AG04450 (cell line): ENCODE data around the gene BTF3. TPM values are rescaled to one million over a fixed set of nuclear protein-coding genes. Genes with fewer than 3 reads are reported as not detected.

Experiments used
- CTCF ChIA-PET: fragments of 300-600, 350-600 bp; formaldehyde crosslinking; extraction: SDS; loops from one replicate; lab custom pipeline; 2022; ENCODE audit warnings: antibody characterized with exemption, inconsistent platforms; lab: Charles Lee
- POLR2A ChIA-PET: fragments of 350-600 bp; formaldehyde crosslinking; extraction: SDS; loops from one replicate; lab custom pipeline; 2021; ENCODE audit warnings: antibody characterized with exemption, inconsistent platforms; lab: Yijun Ruan, JAX
- DNase-seq: peaks from one replicate; pipeline ENCODE4 v3.0.0-alpha.2; 2011; ENCODE audit warnings: low read depth, low spot score
- H3K27ac ChIP-seq: one replicate; pipeline ENCODE4 v1.5.1; 2012; ENCODE audit warnings: low read depth, low read length, control low read depth
- H3K27me3 ChIP-seq: one replicate; pipeline ENCODE4 v1.6.0; 2012; ENCODE audit warnings: low read length; ENCODE audit not compliant: control insufficient read depth, insufficient read depth
- H3K4me3 ChIP-seq: 2 replicates; pipeline ENCODE4 v1.5.1; 2011; ENCODE audit warnings: mild to moderate bottlenecking, low read depth, low read length, control low read depth
- H3K9me3 ChIP-seq: 2 replicates; pipeline ENCODE4 v1.5.1; 2012; ENCODE audit warnings: low read length; ENCODE audit not compliant: control insufficient read depth, insufficient read depth
- polyA plus RNA-seq: library from polyadenylated mRNA; depleted of rRNA; stranded (reverse); fragments of >200 nt; gene quantifications from 2 replicates; pipeline ENCODE4 v1.2.3, GENCODE V29; 2011
- TF ChIP-seq, protein P1 (sequence below): IDR thresholded peaks from 2 replicates; pipeline ENCODE4 v1.5.1; 2011; ENCODE audit warnings: low read depth, low read length, control low read depth, inconsistent platforms

BTF3 gene
- polyA plus RNA-seq, 1 experiment, result 755 TPM

DNA sequence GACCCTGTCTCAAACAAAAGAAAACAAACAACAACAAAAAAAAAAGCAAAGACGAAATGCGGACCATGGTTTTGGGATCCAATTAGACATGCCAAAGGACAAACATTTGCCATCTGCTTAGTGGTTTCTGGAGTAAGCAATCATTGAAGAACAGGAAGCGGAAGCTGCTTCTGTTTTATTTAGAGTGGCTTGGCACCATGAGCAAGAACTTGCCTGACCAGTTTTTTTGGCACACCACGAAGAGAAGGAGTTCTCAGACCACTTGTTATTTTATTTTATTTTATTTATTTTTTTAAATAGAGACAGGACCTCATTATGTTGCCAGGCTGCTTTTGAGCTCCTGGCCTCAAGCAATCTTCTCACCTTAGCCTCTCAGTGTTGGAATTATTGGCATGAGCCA, 17.0 kb downstream of the BTF3 start:
- POLR2A ChIA-PET, result no interaction called here
- no peaks in the 10 kb centered on the region for H3K27me3 ChIP-seq
- CTCF ChIA-PET, result interaction anchor here (1.2 kb wide), 1 partner anchor 295 kb away, joined by 3 read pairs; no protein-coding TSS in a partner anchor
- H3K4me3 ChIP-seq, result no peak overlapping the region
- H3K9me3 ChIP-seq, result no peaks in the 10 kb centered on the region
- TF ChIP-seq, protein P1, sequence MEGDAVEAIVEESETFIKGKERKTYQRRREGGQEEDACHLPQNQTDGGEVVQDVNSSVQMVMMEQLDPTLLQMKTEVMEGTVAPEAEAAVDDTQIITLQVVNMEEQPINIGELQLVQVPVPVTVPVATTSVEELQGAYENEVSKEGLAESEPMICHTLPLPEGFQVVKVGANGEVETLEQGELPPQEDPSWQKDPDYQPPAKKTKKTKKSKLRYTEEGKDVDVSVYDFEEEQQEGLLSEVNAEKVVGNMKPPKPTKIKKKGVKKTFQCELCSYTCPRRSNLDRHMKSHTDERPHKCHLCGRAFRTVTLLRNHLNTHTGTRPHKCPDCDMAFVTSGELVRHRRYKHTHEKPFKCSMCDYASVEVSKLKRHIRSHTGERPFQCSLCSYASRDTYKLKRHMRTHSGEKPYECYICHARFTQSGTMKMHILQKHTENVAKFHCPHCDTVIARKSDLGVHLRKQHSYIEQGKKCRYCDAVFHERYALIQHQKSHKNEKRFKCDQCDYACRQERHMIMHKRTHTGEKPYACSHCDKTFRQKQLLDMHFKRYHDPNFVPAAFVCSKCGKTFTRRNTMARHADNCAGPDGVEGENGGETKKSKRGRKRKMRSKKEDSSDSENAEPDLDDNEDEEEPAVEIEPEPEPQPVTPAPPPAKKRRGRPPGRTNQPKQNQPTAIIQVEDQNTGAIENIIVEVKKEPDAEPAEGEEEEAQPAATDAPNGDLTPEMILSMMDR, result no peak
- H3K27ac ChIP-seq, result no peak overlapping the region
- DNase-seq, result no peak

DNA sequence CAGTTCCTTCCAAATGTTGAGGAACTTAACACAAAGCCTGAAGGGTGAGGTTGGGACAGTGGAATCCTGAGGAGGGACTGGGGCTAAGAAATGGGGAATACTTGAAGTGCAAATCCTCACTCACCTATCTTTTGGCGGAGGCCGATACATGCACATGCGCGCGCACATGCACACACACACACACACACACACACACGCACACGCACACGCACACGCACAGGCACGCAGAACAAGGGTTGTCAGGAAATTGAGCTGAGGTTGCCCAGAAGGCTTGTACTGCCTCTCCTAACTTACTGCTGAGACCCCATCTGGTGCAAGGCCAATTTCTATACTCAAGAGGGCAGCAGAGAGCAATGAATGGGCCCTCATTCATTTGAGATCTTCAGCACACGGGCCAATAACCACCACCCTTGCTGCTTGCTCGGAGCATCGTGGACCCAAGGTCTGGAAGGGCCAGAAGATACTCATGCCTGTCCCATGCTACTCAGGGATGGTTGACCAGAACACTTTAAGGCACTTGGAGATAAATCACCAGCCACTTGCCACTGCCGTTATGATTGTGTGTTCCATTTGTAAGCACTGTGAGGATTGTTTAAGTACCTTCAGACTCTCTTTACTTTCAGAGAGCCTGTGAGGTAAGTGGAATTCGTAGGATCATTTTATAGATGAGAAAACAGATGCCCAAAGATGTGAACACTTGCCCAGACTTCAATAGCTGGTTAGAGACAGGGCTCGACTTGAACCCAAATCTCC, 21.5 kb downstream of the BTF3 start:
- Histone ChIP-seq H3K27me3 (no peaks in the 10 kb centered on the region), H3K27ac (no peak overlapping the region), H3K9me3 (peaks cover 2% of the 10 kb centered on the region; the same call in 1 of the 2 replicates), H3K4me3 (no peak overlapping the region)
- POLR2A ChIA-PET, result interaction anchor here (0.5 kb wide), 1 partner anchor 21 kb away, joined by 3 read pairs; the partner anchor contains the start of gene BTF3
- DNase-seq, result peak; percentile 56
- CTCF ChIA-PET, result interaction anchor here (0.6 to 9.3 kb wide), 15 partner anchors 9 to 601 kb away, joined by 3 to 110 read pairs (median 4); partner anchors contain the start of genes ANKRA2, BTF3 and UTP15
- TF ChIP-seq, protein P1, result peak; percentile 89

DNA sequence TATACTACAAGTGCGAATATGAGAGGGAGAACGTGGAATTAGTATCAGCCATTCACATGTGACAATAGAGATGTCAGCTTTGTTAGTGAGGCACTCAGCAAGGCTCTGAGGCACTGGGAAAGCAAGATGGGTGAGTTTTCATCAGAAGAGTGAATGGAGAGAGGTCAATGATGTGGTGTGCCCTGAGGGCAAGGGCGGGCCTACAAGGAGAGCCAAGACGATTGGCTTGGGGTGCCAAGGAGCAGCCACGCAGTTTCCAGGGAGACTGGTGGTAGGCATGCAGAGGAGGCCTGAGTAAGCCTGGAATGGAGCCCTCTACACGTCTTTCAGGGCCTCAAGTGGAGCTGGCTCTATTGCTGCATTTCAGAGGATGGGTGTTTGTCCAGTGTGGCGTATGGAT, 24.7 kb downstream of the BTF3 start:
- no peak overlapping the region for H3K27ac ChIP-seq
- no peak for DNase-seq
- H3K27me3 ChIP-seq, result no peaks in the 10 kb centered on the region
- no peak overlapping the region for H3K4me3 ChIP-seq
- H3K9me3 ChIP-seq, result peaks cover 2% of the 10 kb centered on the region; the same call in 1 of the 2 replicates
- CTCF ChIA-PET, result interaction anchor here (9.3 kb wide), 1 partner anchor 14 kb away, joined by 110 read pairs; no protein-coding TSS in a partner anchor
- TF ChIP-seq, protein P1, result no peak
- POLR2A ChIA-PET, result no interaction called here

DNA sequence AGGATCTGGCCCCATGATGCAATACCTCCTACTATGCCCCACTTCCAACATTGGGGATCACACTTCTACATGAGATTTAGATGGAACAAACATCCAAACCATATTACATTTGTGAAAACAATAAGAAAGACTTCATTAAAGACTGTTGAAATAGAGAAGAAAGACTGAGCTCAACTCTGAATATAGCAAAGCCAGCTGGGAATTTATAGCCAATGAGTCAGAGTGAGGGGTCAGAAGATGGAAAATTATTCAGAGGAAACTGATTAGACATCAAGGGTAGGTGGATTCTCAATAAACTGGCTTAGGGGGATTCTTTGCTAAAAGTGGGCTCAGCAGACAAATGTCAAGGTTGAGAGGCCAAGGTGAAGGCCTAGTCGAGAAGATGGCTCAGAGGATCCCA, 25.6 kb downstream of the BTF3 start:
- Histone ChIP-seq H3K27ac (no peak overlapping the region), H3K27me3 (no peaks in the 10 kb centered on the region), H3K9me3 (peaks cover 2% of the 10 kb centered on the region; the same call in 1 of the 2 replicates), H3K4me3 (no peak overlapping the region)
- DNase-seq, result no peak
- CTCF ChIA-PET, result interaction anchor here (9.3 kb wide), 1 partner anchor 13 kb away, joined by 110 read pairs; no protein-coding TSS in a partner anchor
- POLR2A ChIA-PET, result no interaction called here
- TF ChIP-seq, protein P1, result no peak
